Activated effector memory CD4-positive, alpha-beta T cell treated with Interleukin-2 at 50 U/mL for 16 hours (primary cell): Measurements from ENCODE around the gene DIAPH1.

Experiments used
- DNase-seq: peaks from one replicate; pipeline ENCODE4 v3.0.0-alpha.2; 2020

DIAPH1 gene

DNA sequence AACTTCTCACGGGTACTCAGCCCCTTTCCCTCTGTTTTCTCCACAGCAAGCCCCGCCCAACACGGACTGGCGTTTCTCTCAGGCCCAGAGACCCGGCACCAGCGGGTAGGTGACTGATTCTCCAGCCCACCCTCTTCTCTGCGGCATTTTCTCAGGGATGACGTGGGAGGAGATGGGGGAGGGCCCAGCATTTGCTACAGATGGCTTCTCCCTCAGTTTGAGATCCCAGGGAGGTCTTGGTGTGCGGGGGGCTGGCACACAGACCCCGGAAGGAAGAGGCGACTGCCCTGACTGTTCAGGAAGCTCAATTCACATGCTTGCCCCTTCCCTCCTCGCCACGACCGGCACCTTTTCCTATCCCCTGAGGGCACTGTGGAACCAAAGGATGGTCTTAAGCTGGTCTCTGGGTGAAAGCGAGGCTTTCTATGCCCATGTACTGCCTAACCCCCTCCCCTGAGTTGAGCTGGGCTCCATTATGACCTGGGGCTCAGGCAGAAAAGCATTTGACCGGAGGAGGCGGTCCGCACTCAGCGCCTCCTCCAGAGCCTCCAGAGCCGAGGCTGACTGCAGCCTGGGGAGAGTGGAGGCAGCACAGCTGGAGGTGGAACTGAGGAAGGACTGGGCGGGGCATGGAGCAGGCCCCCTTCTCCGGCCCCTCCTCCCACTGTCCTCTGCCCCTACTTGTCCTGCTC lies 123.9 kb downstream of the DIAPH1 start:
- no peak for DNase-seq

DNA sequence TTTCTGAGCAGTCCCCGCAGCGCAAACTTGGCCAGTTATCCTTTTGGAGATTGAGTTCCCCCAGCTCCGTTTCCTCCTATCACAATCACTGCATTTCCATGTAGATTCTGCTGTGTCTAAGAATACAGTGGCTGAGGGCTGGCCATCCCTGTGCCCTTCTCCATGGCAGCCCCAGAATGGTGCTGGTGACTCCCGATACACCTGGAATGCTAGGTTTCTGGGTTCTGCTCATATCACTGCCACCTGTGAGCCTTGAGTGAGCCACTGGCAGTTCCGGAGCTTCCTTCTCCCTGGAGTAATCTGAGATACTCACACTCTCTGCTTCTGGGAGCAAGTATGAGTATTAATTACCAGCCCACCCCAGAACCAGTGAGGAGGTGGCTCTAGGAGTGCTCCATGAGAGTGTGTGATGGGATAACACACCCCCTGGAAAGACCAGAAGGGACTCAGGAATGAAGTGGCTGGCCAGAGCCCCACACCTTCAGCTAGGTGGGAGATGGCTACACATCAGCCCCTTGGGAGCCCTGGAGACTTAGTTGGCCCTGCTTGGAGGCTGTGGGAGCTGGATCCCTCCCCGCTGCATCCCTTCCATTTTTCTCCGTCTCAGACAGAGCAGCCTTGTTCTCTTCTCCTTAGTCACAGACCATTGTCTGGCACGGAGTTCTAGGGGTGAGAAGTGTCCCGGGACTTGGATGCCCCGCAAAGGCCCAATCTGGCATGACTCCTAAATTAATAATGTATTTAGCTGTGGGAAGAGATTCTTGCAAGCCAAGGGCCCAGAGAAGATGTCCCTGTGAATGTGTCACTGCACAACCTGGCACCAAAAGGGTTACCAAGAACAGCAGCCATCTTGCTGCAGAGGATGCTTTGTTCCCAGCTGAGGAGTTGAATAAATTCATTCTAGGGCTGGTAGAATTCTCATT lies 125.0 kb downstream of the DIAPH1 start:
- DNase-seq, result no peak

DNA sequence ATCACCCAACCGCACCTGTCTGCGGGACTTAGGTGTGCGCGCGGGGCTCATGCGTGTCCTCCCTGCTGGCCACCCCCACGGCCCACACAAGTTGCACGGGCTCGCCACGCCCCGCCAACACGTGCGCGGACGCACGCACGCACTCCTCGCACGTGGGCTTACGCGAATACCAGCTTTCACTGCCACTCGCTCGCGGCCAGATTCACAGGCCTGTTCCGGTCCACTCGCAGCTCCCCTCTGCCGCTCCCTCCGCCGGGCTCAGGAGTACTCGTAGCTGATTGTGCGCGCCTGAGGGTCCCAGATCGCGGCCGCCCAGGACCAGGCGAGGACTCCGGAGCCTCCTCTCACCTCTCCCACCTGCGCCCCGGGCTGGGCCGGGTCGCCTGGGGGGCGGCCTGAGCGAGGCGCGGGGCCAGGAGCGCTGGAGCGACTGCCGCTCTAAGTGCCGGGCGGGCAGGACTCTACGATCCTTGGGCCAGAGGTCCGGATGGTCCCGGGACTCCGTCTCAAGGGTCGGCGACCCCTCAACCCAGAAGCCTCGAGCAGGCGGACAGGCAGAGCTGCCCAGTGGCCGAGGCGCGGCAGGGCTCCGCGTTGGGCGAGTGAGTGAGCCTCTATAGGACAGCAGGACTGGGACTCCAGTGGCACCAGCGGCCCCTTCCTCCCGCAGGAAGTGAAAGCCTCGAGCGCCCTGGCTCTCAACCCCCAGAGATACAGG lies 126.5 kb downstream of the DIAPH1 start:
- DNase-seq, result no peak

DNA sequence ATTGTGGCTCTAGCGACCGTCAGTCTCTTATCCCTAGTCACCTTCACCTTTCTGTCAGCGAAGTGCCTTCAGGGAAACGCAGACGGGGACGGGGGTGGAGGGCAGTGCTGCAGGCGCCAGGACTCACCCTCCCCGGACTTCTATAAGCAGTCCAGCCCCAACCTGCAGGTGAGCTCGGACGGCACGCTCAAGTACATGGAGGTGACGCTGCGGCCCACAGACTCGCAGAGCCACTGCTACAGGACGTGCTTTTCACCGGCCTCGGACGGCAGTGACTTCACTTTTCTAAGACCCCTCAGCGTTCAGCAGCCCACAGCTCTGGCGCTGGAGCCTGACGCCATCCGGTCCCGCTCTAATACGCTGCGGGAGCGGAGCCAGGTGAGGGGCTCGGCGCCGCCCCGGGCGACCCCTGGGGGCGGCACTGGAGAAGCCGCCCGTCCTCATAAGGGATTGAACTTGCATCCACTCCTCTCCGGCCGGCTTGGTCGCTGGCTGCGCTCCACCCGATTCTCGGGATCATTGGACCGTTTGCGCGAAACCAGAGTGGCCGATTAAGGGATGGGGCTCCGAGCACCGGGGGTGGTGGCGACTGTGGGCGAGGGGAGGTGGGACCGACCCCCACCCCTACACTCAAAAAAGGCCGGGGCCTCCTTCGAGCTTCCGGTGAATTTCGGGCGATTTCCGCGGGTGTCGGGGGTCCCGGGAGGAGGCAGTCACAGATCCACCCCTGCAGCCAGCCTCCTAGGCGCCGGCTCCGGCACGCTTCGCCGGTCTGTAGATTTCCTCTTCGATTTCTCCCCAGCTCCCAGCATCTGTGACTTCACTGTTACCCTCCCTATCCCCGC lies 127.3 kb downstream of the DIAPH1 start:
- DNase-seq, result no peak

DNA sequence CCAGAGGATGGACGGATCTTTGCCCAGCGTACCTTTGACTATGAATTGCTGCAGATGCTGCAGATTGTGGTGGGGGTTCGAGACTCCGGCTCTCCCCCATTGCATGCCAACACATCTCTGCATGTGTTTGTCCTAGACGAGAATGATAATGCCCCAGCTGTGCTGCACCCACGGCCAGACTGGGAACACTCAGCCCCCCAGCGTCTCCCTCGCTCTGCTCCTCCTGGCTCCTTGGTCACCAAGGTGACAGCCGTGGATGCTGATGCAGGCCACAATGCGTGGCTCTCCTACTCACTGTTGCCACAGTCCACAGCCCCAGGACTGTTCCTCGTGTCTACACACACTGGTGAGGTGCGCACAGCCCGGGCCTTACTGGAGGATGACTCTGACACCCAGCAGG lies 128.0 kb downstream of the DIAPH1 start:
- DNase-seq, result no peak

DNA sequence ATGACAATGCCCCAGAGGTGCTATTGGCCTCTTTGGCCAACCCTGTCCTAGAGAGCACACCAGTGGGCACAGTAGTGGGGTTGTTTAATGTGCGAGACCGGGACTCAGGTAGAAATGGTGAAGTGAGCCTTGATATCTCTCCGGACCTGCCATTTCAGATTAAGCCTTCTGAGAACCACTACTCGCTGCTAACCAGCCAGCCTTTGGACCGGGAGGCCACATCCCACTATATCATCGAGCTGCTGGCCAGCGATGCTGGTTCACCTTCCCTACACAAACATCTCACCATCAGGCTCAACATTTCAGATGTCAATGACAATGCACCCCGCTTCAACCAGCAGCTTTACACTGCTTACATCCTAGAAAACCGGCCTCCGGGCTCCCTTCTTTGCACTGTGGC lies 128.5 kb downstream of the DIAPH1 start:
- DNase-seq, result no peak

DNA sequence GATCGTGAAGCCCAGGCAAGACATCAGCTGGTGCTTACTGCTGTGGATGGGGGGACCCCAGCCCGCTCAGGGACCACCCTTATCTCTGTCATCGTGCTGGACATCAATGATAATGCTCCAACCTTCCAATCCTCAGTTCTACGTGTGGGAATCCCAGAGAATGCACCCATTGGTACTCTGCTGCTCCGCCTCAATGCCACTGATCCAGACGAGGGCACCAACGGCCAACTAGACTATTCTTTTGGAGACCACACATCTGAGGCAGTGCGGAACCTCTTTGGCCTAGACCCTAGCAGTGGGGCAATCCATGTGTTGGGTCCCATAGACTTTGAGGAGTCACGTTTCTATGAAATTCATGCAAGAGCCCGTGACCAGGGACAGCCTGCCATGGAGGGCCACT lies 129.0 kb downstream of the DIAPH1 start:
- DNase-seq, result no peak

DNA sequence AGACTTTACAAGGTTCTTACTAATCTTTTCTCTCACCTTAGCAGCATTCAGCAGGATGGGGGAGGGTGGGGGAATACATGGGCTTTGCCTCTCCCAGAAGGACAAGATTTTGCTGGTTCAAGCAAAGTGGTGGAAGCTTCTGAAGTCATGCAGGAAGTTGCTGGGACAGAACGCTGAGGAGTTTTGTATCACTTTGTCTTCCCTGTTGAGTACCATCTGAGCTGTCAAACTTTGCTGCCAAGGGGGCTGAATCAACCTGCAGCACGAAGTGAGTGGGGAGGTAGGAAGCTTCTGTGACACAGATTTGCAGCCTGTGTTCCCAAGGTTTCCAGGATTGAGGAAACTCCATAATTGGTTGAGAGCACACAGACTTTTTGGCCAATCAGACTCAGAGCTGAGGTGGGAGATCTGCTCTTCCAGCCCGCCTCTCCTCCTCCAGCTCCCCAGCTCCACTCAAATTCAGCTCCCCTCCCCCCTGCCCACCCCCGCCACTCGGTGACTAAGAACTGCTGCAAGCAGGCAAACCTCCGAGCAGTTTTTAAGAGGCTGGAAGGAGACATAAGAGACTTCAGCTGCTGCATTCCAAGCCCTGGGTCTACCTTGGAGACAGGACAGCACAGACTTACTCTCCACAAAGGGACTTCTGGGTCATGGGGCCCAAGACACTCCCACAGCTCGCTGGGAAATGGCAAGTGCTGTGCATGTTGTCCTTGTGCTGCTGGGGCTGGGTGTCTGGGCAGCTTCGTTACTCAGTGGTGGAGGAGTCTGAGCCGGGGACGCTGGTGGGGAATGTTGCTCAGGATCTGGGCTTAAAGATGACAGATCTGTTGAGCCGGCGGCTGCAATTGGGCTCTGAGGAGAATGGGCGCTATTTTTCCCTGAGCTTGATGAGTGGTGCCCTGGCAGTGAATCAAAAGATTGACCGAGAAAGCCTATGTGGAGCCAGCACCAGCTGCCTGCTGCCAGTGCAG lies 129.9 kb downstream of the DIAPH1 start, which contains the start of gene PCDHGC5:
PCDHGC5 (plus strand) TSS at position 491 of the 971 bp plus-strand sequence; CDS start at position 651, 160 bp downstream.
- DNase-seq, result no peak

DNA sequence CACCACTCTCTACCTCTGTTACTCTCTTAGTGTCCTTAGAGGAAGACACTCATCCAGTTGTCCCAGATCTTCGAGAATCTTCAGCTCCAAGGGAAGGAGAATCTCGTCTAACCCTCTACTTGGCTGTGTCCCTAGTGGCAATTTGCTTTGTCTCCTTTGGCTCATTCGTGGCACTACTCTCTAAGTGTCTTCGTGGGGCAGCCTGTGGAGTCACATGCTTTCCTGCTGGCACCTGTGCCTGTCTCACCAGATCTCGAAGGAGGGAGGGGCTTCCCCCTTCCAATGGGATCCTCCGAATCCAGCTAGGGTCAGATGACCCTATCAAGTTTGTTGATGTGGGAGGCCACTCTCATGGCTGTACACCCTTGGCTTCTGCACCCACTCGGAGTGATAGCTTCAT lies 131.7 kb downstream of the DIAPH1 start:
- no peak for DNase-seq

DNA sequence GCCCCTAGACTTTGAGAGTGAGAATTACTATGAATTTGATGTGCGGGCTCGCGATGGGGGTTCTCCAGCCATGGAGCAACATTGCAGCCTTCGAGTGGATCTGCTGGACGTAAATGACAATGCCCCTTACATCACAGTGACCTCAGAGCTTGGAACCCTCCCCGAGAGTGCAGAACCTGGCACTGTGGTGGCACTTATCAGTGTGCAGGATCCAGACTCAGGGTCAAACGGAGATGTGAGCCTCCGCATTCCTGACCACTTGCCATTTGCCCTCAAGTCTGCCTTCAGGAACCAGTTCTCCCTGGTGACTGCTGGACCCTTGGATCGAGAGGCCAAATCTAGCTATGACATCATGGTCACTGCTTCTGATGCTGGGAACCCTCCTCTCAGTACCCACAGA lies 132.7 kb downstream of the DIAPH1 start:
- no peak for DNase-seq

DNA sequence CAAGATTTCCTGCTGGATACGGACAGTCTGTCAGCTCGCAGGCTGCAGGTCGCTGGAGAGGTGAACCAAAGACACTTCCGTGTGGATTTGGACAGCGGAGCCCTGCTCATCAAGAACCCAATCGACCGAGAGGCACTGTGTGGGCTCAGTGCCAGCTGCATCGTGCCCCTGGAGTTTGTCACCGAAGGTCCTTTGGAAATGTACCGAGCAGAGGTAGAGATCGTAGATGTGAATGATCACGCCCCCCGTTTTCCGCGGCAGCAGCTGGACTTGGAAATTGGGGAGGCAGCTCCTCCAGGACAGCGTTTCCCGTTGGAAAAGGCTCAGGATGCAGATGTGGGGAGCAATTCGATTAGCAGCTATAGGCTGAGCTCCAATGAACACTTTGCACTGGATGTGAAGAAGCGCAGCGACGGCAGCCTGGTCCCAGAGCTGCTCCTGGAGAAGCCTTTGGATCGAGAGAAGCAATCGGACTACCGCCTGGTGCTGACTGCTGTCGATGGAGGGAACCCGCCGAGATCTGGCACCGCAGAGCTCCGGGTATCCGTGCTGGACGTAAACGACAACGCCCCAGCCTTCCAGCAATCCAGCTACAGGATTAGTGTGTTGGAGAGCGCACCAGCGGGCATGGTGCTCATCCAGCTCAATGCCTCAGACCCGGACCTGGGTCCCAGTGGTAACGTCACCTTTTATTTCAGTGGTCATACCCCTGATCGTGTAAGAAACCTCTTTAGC lies 133.3 kb downstream of the DIAPH1 start:
- no peak for DNase-seq

DNA sequence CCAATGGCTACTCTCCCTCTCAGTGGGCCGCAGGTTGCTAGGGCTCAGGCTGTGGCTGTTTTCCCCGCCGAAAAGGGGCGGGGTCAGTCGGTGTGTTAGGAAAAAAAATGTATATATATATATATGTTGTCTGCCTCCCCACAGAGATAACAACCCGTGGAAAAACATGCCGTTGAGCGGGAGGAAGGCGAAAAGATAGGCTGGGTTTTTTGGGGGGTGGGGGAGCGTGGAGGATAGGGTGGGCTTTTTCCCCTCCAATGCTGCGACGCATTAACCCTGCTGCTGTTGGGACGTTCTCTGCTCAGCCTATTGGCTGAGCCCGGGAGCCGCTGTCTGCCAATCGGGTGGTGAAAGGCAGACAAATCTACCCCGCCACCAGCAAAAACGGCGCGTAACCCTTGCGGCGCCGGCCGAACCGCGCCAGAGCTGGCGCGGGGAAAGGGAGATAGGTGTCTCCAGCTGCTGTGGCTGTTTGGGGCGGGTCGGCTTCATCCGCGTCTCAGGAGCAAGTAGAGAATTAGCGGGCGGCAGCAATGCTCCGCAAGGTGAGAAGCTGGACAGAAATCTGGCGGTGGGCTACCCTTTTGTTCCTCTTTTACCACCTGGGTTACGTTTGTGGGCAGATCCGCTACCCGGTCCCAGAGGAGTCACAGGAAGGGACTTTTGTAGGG lies 134.0 kb downstream of the DIAPH1 start, which contains the start of gene PCDHGC4:
PCDHGC4 (plus strand) TSS at position 390 of the 671 bp plus-strand sequence; CDS start at position 534, 144 bp downstream.
- no peak for DNase-seq

DNA sequence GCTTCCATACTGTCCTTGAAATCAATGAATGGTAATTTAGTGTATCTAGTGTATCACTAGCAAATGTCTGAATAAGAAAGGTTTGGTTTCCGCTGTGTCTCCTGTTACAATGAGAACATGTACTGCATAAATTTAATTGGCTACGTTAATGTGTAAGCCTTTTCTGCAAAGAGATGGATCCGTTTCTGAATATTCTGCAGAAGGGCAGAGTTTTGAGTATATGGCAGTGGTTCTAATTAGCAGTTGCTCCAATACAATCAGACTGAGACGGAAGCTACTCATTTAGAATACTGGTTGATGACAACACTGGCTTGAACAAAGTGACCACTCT lies 134.5 kb downstream of the DIAPH1 start:
- DNase-seq, result no peak

DNA sequence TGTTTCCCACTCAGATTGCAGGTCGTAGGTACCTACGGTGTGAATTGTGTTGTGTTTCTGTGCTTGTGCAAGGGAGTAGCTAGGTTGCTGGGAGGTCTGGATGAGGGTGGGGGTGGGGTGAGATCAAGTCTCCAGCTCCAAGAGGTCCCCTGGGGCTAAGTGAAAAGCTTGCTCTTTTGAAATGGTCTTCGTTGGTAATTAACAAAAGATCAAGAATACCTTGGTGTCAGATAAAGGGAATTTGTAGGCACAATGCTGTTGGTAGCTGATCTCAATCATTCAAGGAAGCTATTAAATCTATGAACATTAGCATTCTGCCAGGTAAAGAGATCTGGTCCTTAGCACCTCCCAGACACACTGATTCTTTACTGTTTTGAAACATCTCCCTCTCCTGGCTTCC lies 134.9 kb downstream of the DIAPH1 start:
- no peak for DNase-seq

DNA sequence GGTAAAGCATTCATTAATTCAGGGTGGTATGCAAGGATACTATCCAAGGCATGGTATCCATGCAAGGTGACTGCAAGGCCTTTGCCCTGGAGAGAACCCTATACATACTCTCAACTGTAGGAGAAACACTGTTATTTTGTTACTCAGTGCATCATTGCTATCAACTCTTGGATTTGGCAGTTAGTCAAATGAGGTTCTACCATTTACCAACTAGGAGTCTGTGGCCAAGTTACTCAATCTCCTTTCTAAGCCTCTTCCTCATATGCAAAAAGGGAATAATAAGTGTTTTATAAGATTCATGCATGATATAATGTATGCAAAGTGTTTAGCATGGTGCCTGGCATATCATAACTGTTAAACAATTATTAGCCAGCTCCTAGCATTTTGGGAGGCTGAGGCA lies 139.0 kb downstream of the DIAPH1 start:
- DNase-seq, result no peak

DNA sequence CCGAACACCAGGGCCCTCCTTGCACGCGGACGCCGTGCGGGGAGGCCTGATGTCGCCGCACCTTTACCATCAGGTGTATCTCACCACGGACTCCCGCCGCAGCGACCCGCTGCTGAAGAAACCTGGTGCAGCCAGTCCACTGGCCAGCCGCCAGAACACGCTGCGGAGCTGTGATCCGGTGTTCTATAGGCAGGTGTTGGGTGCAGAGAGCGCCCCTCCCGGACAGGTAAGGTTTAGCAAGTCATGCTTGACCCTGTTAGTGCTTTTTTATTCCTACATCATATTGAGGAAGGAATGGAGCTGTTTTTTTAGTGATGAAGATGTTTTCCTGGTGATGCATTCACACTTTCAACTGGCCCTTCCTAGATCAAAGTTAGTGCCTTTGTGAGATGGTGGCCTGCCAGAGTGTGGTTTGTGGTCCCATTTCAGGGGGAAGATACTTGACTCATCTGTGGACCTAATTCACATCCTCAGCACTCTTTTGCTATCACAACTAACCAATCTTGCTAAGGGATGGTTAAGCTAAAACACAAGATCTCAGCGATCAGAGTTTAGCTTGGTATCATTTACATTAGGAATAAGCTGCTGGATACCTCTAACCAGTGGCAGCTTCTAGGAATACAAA lies 140.4 kb downstream of the DIAPH1 start:
- DNase-seq, result no peak

DNA sequence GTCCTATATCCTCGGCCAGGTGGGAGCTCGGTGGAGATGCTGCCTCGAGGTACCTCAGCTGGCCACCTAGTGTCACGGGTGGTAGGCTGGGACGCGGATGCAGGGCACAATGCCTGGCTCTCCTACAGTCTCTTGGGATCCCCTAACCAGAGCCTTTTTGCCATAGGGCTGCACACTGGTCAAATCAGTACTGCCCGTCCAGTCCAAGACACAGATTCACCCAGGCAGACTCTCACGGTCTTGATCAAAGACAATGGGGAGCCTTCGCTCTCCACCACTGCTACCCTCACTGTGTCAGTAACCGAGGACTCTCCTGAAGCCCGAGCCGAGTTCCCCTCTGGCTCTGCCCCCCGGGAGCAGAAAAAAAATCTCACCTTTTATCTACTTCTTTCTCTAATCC lies 141.0 kb downstream of the DIAPH1 start:
- DNase-seq, result no peak

DNA sequence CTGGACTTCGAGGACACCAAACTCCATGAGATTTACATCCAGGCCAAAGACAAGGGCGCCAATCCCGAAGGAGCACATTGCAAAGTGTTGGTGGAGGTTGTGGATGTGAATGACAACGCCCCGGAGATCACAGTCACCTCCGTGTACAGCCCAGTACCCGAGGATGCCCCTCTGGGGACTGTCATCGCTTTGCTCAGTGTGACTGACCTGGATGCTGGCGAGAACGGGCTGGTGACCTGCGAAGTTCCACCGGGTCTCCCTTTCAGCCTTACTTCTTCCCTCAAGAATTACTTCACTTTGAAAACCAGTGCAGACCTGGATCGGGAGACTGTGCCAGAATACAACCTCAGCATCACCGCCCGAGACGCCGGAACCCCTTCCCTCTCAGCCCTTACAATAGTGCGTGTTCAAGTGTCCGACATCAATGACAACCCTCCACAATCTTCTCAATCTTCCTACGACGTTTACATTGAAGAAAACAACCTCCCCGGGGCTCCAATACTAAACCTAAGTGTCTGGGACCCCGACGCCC lies 141.7 kb downstream of the DIAPH1 start:
- no peak for DNase-seq
